Measurements from ENCODE around the gene NKAIN2.
"Not testable (repeated sequence)": the region's sequence is repeated elsewhere in the genome, so short reads cannot be mapped to it uniquely, and the experiment has no call there.

Gene NKAIN2

GRCh38 chr6:123956492-123957139, 153.0 kb downstream of the NKAIN2 start:
- no peak for DNase-seq (ENCODE audit: low read depth in 2 of 3, low spot score in 1 of 3)

GRCh38 chr6:123962508-123962907, 158.8 kb downstream of the NKAIN2 start:
- DNase-seq (ENCODE audit: low read depth in 2 of 3, low spot score in 1 of 3): no peak

- DNase-seq (ENCODE audit: low read depth in 2 of 3, low spot score in 1 of 3): no peak
Observed at GRCh38 chr6:123965894-123966293, 162.2 kb downstream of the NKAIN2 start.

- DNase-seq (ENCODE audit: low read depth in 2 of 3, low spot score in 1 of 3): no peak
Observed at GRCh38 chr6:123966618-123967017, 163.0 kb downstream of the NKAIN2 start.

GRCh38 chr6:123967905-123968304, 164.2 kb downstream of the NKAIN2 start:
- DNase-seq (ENCODE audit: low read depth in 2 of 3, low spot score in 1 of 3): no peak

- no peak for DNase-seq (ENCODE audit: low read depth in 2 of 3, low spot score in 1 of 3)
Observed at GRCh38 chr6:123972600-123973294, 169.1 kb downstream of the NKAIN2 start.

- DNase-seq (ENCODE audit: low read depth in 2 of 3, low spot score in 1 of 3): no peak
Observed at GRCh38 chr6:123980311-123980710, 176.6 kb downstream of the NKAIN2 start.

- no peak for DNase-seq (ENCODE audit: low read depth in 2 of 3, low spot score in 1 of 3)
Observed at GRCh38 chr6:123986938-123987337, 183.3 kb downstream of the NKAIN2 start.

GRCh38 chr6:123989918-123990317, 186.3 kb downstream of the NKAIN2 start:
- not testable (repeated sequence) for DNase-seq (ENCODE audit: low read depth in 2 of 3, low spot score in 1 of 3)

- no peak for DNase-seq (ENCODE audit: low read depth in 2 of 3, low spot score in 1 of 3)
Observed at GRCh38 chr6:123990376-123990775, 186.7 kb downstream of the NKAIN2 start.

- no peak for DNase-seq (ENCODE audit: low read depth in 2 of 3, low spot score in 1 of 3)
Observed at GRCh38 chr6:123994168-123994567, 190.5 kb downstream of the NKAIN2 start.

GRCh38 chr6:123994891-123995635, 191.4 kb downstream of the NKAIN2 start:
- no peak for DNase-seq (ENCODE audit: low read depth in 2 of 3, low spot score in 1 of 3)

GRCh38 chr6:123997223-123997622, 193.6 kb downstream of the NKAIN2 start:
- no peak for DNase-seq (ENCODE audit: low read depth in 2 of 3, low spot score in 1 of 3)

- no peak for DNase-seq (ENCODE audit: low read depth in 2 of 3, low spot score in 1 of 3)
Observed at GRCh38 chr6:124002377-124003081, 198.9 kb downstream of the NKAIN2 start.

GRCh38 chr6:124007266-124007665, 203.6 kb downstream of the NKAIN2 start:
- DNase-seq (ENCODE audit: low read depth in 2 of 3, low spot score in 1 of 3): no peak

GRCh38 chr6:124008000-124008987, 204.6 kb downstream of the NKAIN2 start:
- no peak for DNase-seq (ENCODE audit: low read depth in 2 of 3, low spot score in 1 of 3)

GRCh38 chr6:124008988-124009765, 205.5 kb downstream of the NKAIN2 start:
- no peak for DNase-seq (ENCODE audit: low read depth in 2 of 3, low spot score in 1 of 3)

- no peak for DNase-seq (ENCODE audit: low read depth in 2 of 3, low spot score in 1 of 3)
Observed at GRCh38 chr6:124010574-124010973, 206.9 kb downstream of the NKAIN2 start.

GRCh38 chr6:124011180-124011579, 207.5 kb downstream of the NKAIN2 start:
- no peak for DNase-seq (ENCODE audit: low read depth in 2 of 3, low spot score in 1 of 3)

GRCh38 chr6:124022051-124022450, 218.4 kb downstream of the NKAIN2 start:
- DNase-seq (ENCODE audit: low read depth in 2 of 3, low spot score in 1 of 3): not testable (repeated sequence)

Data from stimulated activated CD4-positive, alpha-beta T cell treated with anti-CD3 and anti-CD28 coated beads, Interleukin-12 subunit alpha, Interleukin-12 subunit beta, amount 100 ng/mL, for 48 hours (primary cell).